GM18508 (cell line): ENCODE results near the gene DSCAM.

Experiments
- ATAC-seq: cut with Tn5 transposase; IDR thresholded peaks from one replicate; pipeline ENCODE4 v1.9.1; 2021; ENCODE audit warnings: moderate number of reproducible peaks; ENCODE audit not compliant: insufficient read depth, unreplicated experiment

The DSCAM gene

DNA sequence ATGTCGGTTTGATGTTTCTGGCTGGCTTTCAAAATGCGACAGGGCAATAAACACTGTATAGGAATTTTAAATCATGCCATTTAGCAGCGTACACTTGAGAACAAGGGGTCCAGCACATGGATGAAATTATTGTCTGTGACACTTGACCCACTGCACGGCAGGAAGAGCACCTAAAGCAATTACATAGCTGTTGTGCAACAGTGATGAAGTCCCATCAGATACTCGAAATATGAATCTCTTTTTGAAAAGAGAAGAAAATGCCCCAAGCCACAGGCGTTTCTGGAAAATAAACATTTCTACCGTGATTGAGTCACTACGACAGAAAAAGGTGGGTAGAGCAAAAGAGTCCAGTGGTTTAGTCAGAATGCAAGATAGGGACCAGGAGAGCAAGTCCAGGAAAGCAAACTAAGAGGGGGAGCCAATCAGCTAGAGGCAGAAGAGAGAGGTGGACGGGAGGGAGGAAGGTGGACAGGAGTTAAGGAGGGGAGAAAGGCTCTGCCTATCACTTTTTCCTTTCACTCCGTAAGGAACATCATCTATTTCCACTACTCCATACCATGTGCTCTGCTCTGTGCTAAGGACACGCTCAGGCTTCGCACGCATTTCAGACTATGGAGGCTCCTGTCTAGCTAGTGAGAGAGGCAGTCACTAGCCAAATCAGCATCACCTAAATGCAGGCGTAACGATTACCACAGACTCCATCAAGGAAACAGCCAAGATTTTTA lies 6.4 kb downstream of the DSCAM start:
- ATAC-seq = no peak

DNA sequence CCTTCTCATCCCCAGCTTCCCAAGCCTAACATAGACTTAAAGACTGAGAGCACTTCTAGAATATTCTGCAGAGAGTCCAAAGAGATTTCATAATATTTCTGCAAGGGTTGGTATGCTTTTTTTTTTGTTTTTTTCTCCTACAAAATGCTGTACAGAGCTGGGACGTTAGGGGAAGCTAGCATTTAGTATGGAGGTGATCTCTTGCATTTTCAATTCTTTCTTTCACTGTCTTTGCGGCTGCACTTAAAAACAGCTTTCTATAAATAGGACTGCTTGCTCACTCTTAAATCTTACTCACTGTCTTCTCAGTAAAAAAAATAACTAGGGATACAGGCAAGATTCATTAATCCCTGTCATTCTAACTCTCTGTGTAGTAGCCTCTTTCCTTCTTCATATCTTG lies 7.4 kb downstream of the DSCAM start:
- no peak for ATAC-seq

DNA sequence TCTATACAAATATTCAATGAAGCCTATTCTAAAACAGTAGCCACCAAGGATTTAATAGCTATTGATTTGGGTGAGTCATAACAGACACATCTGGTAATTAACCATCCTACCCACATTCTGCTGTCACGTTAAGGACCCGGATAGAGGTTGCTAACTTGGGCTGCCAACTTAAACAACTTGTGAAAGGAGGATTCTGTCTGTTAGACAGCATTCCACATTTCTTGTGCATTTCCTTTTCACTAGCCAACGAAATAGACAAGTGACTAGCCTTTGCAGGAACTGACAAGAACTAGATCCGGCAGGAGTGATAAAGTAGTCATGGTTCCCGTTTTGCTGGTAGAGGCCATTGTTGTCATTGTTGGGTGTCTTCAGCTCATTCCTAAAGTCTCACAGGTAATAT lies 9.5 kb downstream of the DSCAM start:
- ATAC-seq = no peak

DNA sequence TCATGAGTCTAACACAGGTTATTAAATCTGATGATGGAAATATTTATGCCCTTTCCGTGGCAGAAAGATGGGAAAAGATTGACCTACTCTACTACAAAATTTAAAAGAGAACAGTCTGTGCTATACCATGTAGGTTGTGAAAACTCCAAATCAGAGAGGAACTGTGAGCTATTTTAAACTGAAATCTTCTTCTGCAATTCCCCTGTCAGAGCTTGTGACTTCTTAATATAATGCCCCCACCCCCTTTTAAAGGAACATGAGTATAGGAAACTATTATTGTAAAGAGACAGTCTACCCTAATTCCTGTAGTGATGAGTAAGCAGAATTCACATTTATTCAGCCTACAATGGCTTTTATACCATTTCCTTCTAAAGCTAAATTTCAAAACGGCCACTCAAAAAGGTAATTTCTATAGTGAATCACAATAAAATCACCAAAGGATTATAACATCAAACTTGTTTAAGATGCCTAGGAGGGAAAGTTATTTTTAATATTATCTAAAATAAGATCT lies 11.7 kb downstream of the DSCAM start:
- no peak for ATAC-seq

DNA sequence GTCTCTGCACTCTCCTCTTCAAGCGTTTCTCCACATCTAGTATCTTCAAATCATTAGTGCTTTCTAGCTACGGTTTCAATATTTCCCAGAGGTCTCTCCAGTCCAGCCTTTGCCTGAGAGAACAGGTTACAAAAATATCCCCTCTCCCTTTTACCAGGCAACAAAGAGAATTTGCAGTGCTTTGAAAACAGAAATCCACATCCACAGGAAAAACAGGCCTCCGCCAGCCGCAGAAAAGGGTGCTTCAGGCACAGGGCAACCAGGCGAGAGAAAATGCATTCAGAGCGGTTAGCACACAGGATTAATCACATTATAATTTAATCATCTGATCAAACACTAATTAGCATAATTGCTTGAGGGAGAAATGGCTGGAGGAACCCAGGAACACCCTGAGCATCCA lies 13.8 kb downstream of the DSCAM start:
- no peak for ATAC-seq

DNA sequence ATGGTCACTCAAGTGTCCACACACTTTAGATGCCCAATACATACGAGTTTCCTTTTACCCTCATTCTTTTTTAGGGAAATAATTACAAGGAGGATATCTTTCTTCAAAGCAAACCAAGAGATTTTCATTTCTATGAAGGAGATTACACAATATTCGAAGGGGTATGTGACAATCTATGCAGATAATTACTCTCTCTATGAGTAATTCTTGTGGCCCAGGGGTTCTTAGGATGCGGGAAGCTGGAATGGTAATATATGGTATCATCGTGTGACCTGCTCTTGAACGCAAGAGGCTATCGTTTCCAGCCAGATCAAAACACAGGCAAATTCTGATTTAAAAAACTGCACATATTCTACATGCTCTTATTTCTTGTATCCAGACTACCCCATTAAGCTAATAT lies 14.6 kb downstream of the DSCAM start:
- ATAC-seq = no peak

DNA sequence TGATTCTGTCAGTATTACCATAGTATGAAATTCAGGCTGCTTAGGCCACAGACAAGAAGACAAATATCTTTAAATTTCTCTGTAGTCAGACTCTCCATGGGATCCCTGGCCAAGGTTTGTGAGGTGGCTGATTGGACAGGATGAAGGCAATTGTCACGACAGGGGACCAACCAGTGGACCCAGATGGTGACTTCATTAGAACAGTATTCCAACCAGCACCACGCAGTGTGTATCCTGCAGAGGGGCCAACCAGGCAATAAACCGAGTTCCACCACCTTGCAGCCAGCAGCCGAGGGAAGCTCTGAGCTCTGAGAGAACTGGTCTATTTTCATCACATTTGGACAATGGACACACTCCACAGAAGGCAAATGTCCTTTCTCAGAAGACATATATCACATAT lies 16.1 kb downstream of the DSCAM start:
- no peak for ATAC-seq

DNA sequence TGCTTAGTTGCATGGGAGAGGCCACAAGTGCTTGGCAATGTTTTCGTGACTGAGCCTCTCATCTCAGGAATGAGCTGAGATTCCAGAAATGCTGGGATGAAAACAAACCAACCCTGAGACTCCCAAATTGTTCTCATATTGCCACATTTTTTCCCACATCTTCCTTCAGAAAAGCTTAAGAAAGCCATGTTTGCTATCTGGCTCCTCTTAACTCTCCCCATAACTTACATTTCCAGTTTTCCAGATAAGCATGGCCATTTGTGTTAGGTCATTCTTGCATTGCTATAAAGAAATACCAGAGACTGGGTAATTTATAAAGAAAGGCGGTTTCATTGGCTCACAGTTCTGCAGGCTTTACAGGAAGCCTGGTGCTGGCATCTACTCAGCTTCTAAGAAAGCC lies 17.2 kb downstream of the DSCAM start:
- ATAC-seq = no peak

DNA sequence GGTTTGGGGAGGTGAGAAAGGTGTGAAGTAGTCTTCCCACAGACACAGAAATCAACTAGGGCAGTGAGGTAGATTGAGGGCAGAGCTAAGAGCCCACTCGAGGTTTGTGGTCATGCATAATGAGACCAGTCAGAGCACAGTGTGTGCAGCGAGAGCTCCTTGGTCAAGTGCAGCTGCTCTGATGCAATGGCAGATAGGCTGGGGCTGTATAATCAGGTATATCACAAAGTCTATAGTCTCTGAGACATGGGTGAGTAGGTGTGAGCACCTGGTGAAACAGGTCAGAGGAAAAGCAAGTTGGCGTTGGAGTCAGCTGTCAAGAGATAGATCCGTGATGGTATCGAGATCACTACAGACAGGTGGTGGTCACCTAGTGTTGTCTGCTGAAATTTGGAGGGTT lies 17.6 kb downstream of the DSCAM start:
- no peak for ATAC-seq

DNA sequence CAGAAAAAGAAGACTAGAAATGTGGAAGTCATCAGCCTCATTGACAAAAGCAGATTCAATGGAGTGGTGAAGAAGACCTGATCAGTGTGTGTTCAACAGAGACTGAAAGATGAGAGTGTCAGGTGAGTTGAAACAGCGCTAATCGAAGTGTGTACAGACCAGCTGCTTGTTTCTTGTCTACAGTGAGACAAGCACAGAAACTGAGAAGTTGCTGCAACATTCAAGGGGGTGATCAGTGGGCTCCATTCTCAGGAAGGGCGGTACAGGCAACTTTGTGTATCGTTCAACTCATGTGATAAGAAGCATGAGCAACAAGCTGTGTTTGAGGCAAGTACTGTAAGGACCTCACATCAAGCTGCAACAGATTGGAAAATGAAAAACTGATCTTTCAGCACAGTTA lies 19.4 kb downstream of the DSCAM start:
- ATAC-seq = no peak

DNA sequence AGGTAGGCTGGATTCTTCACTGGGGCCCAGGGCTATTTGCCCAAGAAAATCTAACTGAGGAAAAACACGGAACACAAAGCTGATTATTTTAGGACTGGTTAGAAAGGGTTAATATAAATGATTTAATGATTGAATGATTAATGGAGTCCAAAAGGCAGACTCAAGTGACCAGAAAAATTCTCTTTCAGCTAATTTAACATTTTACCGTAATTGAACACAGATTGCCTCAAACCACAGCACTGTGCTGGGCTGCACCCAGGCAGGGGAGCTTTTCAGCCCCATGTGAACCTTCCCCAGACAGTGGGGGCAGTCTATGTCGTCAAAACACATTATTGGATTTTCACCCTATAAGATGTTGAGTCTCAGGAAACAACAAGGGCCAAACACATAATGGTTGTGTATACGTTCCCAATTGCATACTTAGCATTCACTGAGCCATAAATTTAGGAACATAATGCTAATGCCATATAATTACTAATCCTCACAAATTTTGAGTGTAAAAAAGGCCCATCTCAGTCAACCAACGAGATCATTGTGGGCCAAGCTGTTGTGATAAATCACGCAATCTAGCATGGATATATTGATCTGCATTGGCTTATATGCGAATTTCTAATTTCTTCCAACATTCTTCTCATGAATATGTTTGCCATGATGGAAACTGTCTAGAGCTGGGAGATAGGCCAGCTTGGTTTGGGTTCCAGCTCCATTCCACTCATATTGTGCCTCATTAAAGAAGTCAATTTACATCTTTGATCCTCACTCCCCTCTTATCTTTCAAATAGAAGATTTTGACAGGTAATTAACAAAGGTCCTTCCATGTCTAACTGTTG lies 27.7 kb downstream of the DSCAM start:
- no peak for ATAC-seq

DNA sequence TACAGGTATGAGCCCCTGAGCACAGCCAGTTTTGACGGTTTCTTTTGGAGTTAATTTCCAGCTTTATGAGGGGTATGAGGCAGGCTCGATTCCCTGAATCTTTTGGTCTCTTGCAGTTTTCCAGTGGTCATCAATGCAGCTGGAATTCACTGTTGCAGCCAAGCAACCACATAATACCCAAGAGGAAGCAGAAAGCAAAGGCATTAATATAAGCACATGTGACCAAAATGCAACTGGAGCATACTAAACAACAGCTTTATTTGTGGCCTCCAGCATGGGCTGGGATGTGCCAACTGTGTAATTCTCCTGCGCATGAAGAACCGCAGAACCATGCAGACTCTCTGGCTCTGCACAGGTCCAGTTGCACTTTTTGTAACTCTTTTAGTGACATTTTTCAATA lies 33.0 kb downstream of the DSCAM start:
- no peak for ATAC-seq

DNA sequence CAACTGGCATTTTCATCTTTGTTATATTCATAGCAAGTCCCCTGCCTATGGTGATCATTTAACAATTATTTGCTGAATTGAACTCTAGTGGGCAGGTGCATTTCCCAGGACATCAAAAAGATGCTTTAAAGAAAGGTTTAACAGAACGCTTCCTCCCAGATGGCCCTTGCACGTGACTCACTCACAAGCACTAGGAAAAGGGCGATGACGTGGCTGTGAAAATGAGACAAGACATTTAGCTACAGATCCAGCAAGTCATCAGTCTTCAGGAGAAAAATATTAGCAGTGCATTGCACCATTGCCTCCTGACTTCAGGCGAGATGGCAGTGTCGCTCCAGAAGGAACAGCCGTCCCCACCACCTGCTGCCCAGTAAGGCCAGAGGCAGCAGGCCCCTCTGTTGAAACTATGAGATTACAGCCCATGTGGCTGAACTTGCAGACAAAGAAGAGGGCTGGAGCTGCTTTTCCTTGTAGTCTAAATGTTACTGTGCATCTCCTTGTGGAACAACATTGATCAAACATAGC lies 37.2 kb downstream of the DSCAM start:
- no peak for ATAC-seq

DNA sequence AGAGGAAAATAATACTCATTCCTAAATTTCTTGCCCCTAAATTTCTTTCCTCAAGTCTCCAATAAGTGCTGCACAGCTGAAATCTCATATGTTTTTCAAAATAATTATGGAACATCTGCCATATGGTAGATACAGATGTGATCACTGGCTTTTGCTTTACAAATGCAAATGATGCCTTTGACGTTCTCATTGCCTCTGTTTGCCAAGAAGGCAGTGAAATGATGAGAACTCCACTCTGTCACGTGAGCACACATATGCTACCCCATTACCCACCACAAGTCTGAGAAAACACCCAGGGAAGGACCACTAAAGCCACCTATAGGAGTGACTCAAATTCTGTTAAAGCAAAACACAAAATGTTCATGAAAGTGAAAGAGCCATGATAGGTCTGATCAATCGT lies 43.9 kb downstream of the DSCAM start:
- ATAC-seq = no peak

DNA sequence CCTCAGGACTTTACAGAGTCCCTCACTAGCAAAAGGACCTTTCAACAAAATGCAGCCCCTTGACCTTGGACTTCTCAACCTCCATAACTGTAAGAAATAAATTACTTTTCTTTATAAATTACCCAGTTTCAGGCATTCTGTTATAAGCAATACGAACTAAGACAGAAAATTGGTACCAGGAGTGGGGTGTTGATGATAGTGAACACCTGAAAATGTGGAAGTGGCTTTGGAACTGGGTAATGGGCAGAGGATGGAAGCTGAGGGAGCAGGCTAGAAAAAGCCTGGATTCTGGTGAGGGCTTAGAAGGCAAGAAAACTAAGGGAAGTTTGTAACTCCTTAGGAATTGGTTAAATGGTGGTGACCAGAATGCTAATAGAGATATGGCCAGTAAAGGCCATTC lies 46.8 kb downstream of the DSCAM start:
- no peak for ATAC-seq

DNA sequence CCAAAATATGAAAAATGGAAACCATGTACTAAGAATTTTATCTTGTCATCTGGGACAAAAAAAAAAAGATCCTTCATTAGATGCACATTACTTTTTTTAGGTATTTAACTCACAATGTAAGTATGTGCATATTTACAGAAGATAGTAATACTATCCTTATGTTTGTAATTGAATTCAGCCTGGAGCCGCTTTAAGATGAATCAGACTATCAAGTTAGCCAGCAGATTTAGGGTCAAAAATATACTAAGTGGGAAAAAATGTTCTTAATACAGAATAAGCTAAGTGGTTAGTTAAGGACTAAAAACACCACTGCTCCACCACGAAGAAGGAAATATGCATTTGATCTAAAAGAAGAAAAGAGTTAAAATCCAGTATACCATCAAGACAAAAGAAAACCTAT lies 49.1 kb downstream of the DSCAM start:
- no peak for ATAC-seq

DNA sequence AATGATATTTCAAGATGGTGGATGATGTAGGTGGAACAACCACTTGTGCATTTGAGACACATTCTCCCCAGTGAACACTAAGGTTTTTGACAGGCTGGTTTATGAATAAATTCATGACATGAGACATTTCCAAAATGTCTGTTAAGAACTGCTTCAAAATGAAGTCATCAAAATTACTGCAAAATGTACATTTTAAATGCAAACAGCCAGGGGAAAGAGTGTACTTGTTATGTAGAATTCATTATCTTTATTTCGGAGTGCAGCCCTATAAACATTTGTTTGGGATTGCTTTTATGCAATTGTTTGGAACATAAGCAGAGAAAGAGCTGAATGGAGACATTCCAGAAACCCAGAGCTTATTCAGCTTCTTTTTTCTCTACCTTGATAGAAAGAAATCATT lies 49.5 kb downstream of the DSCAM start:
- ATAC-seq = no peak

DNA sequence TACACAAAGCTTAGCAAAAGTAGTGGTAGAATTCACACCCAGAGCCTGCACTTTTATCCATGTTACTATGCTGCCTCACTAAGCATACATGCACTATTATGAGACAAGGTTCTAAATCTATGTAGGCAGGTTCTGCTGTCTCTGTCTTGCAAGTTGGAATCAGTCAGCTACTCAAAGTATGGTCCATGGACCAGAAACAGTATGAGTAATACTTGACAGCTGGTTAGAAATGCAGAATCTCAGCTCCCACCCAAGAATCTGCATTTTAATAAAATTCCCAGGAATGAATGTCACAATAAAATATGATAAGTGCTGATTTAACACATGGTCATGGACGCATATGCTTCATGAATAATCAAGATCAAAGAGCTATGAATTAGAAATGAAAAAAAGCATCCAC lies 50.5 kb downstream of the DSCAM start:
- ATAC-seq = no peak

DNA sequence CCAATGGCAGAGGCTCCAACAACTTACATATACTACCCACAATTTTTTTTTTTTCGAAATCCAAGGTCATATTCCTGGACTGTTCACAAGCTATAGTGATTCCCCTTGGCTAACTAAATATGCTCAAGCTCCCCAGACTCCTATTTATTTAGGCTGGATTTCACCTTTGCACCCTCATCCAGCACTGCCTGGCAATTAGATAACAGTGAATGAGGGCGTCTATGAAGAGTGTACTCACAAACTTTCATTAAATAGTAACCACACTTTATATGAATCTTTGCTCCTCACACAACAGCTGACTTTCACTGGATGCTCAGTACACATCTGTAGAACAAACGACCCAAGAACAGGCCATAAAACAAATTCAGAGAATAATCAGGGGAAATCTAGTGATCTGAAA lies 51.6 kb downstream of the DSCAM start:
- no peak for ATAC-seq

DNA sequence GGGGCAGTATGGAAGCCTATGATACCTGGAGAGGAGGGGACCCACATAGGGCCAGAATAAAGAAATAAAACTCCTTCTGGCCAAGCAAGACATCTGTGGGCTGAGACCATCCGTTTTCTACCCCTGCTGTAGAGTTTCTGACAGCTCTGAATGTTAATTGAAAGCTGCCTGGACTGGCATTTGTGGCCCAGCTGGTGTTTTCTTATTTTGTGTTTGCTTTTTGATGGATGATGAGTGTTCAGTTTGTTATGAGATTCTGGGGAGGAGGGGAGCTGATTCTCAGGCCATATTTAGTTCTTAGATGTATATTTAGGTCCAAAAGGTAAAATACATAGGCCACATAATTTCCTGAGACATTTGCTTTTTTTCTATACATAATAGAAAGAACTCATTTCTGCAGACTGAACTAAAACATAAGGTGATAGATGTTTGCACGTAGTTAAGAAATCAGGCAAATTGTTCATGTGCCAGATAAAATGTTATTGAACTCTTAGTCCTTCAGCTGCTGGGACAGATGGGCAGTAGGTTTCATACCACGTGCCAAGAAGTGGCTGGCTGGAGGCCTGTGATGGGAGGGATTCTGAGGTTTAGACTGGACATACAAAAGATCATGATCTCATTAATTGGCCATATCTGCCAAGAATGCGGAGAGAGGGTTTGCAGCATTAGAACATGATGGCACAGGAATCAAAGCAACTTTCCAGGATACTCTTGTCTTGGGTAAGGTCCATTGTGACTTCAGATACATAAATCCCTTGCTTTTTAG lies 54.1 kb downstream of the DSCAM start:
- ATAC-seq = no peak

DNA sequence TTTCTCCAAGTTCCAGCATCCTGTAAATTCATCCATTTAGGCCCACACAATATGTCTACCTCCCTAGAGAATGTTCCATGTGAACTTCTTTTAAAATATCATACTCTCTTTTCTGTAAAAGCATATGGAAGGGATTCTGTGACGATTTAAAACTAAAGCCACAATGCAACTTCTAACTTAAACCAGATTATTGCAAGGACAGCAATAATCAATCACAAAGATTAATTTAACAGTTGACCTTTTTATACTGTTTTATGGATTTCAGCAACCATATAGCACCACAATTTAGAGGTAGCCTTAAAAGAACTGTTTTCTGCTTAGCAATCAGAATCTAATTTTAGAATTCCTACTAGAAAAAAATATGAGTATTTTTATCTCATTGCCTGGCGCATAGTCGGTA lies 58.3 kb downstream of the DSCAM start:
- no peak for ATAC-seq
